Femur (tissue), 1 donor: ENCODE measurements around the gene LLCFC1.

ENCODE experiments used
- DNase-seq: peaks from one replicate; pipeline ENCODE4 v3.0.0-alpha.2; 2017

LLCFC1 gene

DNA sequence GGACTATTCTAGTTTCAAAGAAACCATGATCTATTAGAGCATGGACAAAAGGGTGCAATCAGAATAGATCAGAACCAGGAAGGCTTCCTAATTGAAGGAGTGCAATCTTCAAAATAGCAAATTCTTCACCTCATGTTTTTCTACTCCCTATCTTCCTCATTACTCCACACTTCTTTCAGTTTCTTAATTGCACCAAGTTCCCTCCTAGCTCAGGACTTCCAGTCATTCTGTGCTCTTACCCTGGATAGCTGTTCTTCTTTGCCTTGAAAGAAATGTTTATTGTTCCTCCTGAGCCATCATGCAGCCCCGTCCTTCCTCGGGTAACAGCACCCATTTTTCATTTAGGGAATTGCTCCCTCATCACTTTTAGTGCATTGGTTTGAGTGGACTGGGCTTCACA, 28.8 kb upstream of the LLCFC1 start:
- no peak for DNase-seq

DNA sequence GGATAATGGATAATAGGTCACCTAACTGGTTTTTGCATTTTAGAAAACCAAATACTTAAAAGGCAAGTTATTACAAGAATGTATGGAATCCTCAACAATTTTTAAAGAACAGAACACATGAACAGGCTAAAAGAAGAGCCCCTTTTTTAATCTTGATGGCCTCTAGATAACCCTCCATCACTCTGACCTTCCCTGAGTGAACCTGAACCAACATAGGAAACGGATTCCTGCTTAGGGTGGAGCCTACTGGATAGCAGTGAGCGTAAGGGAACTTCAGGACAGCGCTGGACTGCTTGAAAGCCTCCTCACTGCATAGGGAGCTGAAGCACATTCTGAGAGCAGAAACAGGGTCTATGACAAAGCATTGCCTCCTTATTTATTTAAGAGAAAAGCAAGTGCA, 26.2 kb upstream of the LLCFC1 start:
- no peak for DNase-seq

DNA sequence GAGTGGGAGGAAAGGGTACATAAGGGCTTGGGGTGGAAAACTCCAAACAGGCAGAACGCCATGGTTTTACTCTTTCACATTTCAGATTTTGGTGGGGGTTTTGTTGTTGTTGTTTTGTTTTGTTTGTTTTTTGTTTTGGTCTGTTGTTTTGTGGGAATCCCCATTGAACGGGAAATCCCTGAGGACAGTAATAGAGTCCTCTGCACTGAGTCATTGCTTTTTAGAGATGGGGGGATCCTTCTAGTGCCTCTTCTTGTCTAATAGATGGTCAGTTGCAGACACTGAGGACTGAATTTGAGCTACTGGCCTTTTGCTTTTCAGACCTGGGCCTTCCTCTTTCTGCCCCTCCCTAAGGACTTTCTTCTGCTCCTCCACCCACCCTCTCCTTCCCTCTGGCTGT, 25.7 kb upstream of the LLCFC1 start:
- no peak for DNase-seq

- no peak for DNase-seq
Observed at GRCh38 chr7:142914121-142914520, 25.2 kb upstream of the LLCFC1 start.

DNA sequence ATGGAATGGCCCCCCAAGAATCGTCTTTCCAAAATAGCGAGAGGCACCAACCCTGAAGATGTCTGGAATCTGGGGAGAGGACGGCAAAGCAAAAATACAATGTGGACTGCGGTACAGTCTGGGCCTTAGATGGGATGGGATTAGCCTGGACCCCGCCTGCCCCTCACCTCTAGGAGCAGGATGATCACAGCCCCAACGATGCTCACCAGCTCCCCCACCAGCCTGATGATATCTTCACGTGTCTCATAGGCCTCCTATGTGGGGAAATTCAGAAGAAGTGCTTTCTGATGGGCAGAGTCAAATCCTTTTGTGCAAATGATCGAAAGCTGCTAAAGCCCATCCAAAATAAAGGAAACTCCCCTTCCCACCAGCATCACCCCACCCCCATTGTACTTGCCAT, 24.0 kb upstream of the LLCFC1 start:
- no peak for DNase-seq

DNA sequence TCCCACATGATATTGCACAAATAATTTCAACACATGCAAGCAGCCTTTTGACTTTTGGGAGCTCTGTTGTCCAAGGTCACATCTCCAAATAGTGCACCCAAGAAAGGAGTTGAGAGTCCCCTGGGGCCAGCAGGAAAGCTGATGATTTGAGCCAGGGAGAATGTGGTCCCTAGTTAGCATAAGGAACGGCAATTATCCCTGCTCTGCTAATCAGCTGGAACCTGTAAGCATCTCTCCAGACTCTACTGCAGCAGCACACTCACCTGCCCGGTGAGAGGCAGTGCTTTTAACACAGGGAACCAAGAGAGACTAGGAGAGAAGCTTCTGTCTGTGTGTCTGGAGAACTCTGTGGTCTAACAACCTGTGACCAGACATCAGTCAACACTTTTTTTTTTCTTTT, 22.8 kb upstream of the LLCFC1 start:
- no peak for DNase-seq

DNA sequence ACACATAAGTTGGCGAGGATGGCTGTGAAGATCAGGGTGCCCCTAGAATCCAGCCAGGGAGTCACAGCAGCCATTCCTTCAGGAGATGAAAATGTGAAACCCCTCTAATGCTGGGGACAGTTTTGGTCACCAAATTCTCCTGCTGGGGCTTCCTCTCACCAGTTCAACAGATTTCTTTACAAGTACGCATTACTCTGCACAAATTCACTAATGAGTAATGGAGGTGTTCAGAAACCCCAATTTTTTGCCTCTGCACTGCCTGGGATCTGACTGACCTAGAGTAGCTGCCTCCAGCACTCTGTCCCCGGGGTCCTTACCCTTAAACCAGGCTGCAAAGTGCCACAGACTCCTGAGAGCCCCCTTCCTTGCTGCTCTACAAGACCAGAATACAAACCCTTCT, 21.8 kb upstream of the LLCFC1 start:
- no peak for DNase-seq

- DNase-seq, result no peak
Observed at GRCh38 chr7:142918901-142919300, 20.4 kb upstream of the LLCFC1 start.

DNA sequence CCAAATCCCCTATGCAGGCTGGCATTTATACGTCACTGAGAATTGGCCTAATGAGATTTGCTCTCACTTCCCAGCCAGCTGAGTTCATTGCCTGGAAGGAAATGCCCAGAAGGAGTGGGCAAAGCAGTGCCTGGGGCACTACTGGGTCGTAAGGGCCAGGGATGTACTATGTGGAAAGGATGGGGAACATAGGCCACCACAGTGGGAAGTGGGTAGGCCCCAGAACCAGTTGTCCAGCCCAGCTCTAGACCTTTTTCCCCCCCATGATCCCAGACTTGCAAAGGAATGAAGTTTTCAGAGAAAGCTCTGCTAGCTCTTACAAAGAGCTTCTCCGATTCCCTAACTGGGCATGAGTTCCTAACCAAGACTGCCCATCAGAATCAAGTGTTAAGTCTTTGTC, 19.6 kb upstream of the LLCFC1 start:
- no peak for DNase-seq

GRCh38 chr7:142923391-142923790, 15.9 kb upstream of the LLCFC1 start:
- no peak for DNase-seq

- no peak for DNase-seq
Observed at GRCh38 chr7:142925413-142925812, 13.9 kb upstream of the LLCFC1 start.

- no peak for DNase-seq
Observed at GRCh38 chr7:142927085-142927745, 12.1 kb upstream of the LLCFC1 start.

- no peak for DNase-seq
Observed at GRCh38 chr7:142927949-142928348, 11.3 kb upstream of the LLCFC1 start.

DNA sequence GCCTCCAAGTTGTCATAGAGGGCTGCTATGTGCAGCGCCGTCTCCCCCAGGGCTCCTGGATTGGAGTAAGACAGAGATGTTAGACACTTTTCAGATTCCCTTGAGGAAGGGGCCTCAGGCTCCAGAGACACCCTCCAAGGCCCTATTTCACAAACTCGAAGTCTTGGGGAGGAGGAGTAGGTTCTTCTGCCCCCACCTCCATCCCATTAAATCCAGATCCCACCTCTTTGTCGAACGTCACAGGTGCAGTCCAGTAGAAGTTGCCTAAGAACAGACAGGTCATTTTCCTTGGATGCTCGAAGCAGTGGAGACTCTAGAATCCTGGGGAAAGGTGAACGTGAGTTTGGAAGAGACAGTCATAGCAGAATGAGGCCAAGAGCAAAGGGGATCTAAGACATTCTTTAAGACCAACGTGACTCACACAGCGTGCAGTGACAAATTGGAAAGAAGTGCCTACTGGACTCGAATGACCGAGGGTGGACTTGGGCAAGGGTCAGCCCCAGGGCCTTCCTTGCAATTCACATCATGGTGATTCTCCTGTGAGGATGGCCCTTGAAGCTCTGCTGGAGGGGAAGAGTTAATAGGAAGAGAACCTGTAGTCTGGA, 9.1 kb upstream of the LLCFC1 start:
- no peak for DNase-seq

DNA sequence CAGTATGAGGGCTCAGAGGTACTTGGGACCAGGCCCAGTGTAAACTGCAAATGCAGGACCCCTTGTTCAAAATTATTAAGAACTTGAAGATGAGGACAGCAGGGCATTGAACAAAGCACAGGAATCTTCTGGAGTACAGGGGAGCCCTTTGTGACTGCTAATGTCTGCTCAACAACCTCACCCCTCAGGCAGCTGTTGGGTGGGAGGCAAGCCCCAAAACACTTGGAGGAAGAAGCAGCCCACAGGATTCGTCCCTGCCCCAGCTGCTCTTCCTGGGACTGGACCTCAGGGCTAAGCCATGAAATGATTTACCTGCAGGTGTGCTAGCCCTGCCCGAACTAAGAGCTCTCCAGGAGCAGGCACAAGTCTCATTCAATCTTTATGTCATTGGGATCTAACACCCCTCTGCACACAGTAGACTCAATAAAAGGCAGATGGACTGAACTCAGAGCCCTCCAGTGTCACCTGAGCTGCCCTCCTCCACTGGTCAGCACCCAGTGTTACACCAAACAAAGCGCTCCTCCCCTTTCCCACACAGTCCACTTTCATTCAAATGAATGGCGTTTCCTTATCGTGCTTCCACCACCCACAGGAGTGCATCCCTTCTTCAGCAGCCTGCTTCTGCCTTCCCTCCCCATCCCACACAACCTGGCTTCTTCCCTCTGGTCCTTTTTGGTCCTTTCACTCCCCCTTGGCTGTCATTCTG, 6.7 kb upstream of the LLCFC1 start:
- DNase-seq, result no peak

- DNase-seq, result no peak
Observed at GRCh38 chr7:142933092-142933475, 6.2 kb upstream of the LLCFC1 start.

DNA sequence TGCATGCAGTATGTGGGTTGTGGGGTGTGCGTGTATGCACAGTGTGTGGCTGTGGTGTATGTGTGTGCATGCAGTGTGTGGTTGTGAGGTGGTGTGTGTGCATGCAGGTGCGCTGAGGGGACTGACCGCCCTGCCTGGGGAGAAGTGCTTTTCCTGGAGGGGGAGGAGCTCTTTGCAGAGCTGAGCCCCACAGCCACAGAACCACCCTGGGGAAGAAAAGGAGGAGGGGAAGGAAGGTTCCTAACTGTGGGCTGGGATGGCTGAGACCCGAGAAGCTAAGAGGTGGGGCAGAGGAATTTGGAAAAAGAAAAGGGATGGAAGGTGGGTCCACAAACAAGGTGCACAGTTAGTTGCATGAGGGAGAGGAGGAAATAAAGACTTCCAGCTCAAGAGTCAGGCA, 5.7 kb upstream of the LLCFC1 start, which contains the start of gene TRPV5:
TRPV5 (minus strand) TSS at position 123 of the 400 bp plus-strand sequence. CDS start 287 bp downstream, outside the sequence.
- DNase-seq, result no peak

GRCh38 chr7:142934056-142934455, 5.2 kb upstream of the LLCFC1 start:
- DNase-seq, result no peak

DNA sequence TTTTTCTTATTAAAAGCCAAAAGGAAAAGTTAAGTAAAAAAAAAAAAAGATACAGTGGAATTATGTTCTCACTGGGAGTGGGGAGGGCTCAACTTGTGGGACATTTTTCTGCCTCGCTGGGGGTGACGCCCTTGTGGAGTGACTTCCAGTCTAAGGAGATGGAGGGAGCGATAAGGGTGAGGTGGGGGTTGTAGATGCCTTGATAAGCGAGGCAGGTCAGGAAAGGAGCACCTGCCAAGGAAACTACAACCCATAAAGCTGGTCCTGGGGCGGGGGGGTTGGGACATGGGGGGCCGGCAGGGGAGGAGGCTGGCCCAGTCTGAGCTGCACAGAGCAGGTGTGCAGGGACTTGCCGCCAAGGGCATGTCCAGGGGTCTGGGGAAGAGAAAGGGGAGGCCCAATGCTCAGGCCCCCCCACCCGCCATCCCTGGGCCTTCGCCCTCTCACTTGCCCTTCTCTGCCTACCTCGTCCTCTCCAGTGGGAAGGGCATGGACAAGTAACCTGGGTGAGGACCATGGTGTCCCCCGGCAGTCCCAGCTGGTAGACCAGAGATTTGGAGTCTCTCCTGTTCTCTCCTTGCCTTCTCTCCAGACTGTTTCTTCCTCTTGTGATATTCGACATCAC, 3.2 kb upstream of the LLCFC1 start:
- no peak for DNase-seq

- DNase-seq, result no peak
Observed at GRCh38 chr7:142938611-142939010, 673 bp upstream of the LLCFC1 start.

DNA sequence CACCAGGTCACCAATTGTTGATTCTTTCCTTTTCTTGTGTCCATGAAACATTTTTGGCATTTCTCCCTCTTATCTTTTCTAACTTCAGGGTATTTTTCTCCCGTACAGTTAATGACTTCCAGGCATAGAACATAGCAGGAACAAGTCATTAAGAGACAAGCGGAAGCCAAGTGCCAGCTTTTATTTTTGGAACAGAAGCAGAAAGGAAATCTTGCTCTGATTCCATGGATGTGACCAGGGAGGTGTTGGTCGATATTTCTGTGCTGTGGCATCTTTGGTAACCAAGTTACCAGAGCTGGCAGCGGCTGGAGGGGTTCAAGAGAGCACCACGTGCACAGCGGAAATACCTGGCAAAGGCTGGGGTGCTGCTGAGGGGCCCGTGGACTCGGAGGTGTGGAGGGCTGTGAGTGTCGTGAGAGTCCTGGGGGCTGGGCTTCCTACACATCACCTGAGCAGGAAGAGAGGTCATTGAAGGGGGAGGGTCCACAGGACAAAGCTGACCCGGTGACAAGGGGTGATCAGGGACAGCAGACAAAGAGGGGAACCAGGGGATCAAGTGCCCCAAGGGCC, 1.8 kb downstream of the LLCFC1 start:
- DNase-seq, result no peak

GRCh38 chr7:142941541-142941940, 2.3 kb downstream of the LLCFC1 start:
- DNase-seq, result no peak

DNA sequence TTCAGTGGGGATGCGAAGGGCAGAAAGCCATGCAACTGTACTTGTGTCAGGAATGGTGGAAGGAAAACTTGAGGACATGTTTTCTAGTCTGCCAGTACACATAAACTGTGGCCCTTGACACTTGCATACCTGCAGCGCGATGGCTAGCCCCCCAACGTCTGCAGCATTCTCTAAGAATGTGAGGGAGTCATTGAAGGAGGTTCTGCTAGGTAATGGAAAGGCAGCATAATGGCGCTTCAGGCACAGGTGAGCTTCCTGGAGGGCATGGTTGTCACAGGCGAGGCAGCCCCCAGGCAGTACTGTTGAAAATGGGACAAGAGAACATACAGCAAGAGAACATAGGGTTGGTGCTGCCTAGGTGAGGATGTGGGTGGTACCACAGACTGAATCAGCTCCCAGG, 3.5 kb downstream of the LLCFC1 start:
- DNase-seq, result no peak
